Breast epithelium (tissue), 3 donors: ENCODE measurements around the gene METRN.

Experiments used
- POLR2A ChIP-seq: fragments of 450-650 bp; IDR thresholded peaks from one replicate; pipeline ENCODE4 v1.6.1; 2016; ENCODE audit warnings: antibody characterized with exemption, mild to moderate bottlenecking, moderate library complexity
- POLR2AphosphoS5 ChIP-seq, 3 donors: sonication (generic); formaldehyde crosslinking; IDR thresholded peaks; one replicate each; pipeline ENCODE4 v1.6.1; 2017; ENCODE audit warnings: antibody characterized with exemption in 3 of 3
- TF ChIP-seq, protein P1 (sequence below), 3 donors: fragments of 450-650 bp; IDR thresholded peaks; one replicate each; pipeline ENCODE4 v1.5.1; 2016 to 2017; ENCODE audit warnings: antibody characterized with exemption in 3 of 3, mild to moderate bottlenecking in 3 of 3, moderate library complexity in 3 of 3

- TF ChIP-seq, protein P1, sequence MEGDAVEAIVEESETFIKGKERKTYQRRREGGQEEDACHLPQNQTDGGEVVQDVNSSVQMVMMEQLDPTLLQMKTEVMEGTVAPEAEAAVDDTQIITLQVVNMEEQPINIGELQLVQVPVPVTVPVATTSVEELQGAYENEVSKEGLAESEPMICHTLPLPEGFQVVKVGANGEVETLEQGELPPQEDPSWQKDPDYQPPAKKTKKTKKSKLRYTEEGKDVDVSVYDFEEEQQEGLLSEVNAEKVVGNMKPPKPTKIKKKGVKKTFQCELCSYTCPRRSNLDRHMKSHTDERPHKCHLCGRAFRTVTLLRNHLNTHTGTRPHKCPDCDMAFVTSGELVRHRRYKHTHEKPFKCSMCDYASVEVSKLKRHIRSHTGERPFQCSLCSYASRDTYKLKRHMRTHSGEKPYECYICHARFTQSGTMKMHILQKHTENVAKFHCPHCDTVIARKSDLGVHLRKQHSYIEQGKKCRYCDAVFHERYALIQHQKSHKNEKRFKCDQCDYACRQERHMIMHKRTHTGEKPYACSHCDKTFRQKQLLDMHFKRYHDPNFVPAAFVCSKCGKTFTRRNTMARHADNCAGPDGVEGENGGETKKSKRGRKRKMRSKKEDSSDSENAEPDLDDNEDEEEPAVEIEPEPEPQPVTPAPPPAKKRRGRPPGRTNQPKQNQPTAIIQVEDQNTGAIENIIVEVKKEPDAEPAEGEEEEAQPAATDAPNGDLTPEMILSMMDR (IDR thresholded peaks at IDR 0.05), result no peak
- no peak for TF ChIP-seq POLR2A
- TF ChIP-seq POLR2AphosphoS5 (IDR thresholded peaks at IDR 0.05), result no peak
Measured at GRCh38 chr16:680967-681745, 33.8 kb upstream of the METRN start.
